Suprapubic skin (tissue), 3 donors: Measurements from ENCODE around the gene TMEM74B.
"Not testable (repeated sequence)": the region's sequence is repeated elsewhere in the genome, so short reads cannot be mapped to it uniquely, and the experiment has no call there.

Experiments used
- CTCF ChIP-seq, 2 donors: fragments of 200-600 bp in 1 of 2; fragments of 450-650 bp in 1 of 2; sonication (generic) in 1 of 2; IDR thresholded peaks; one replicate each; pipeline ENCODE4 v1.5.1; 2016 to 2019; ENCODE audit warnings: antibody characterized with exemption in 2 of 2, mild to moderate bottlenecking in 1 of 2, moderate library complexity in 1 of 2
- EP300 ChIP-seq: sonication (generic); formaldehyde crosslinking; IDR thresholded peaks from one replicate; pipeline ENCODE4 v1.6.1; 2017; ENCODE audit warnings: antibody characterized with exemption
- POLR2A ChIP-seq, 2 donors: fragments of 450-650 bp; IDR thresholded peaks; one replicate each; pipeline ENCODE4 v1.6.1; 2017; ENCODE audit warnings: antibody characterized with exemption in 2 of 2, mild to moderate bottlenecking in 2 of 2, moderate library complexity in 2 of 2

- not testable (repeated sequence) for TF ChIP-seq EP300; CTCF (IDR thresholded peaks at IDR 0.05); POLR2A (IDR thresholded peaks at IDR 0.05)
Observed at GRCh38 chr20:1222750-1223149, 38.0 kb upstream of the TMEM74B start.
